NCI-H2171 (cell line): ENCODE results near the gene TMEM100.

Source experiments
- DNase-seq: peaks from one replicate; lab custom pipeline; 2025; lab: John Stamatoyannopoulos, UW

TMEM100 gene

GRCh38 chr17:55717898-55718735 is 4.5 kb downstream of the TMEM100 start:
- DNase-seq, result peak; percentile 10

DNA sequence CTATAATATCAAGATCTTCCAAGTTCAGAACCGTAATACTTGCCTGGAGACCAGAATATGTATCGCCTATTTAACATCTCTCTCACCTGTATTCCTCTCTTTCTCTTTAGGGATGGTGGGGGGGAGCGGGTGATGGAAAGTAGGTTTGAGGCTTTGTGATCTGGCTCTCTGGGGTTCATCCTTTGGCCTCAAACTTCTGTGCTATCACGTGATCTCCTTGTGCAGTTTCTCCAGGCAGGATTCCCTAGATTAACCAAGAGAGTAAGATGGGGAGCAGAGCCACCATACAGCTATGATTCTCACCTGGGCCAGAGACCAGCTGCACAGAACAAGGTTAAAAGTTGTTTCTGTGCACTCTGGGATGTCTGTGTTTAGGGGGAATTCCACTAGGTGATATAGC is 5.2 kb downstream of the TMEM100 start:
- no peak for DNase-seq

GRCh38 chr17:55710829-55711496 is 11.7 kb downstream of the TMEM100 start:
- no peak for DNase-seq

- DNase-seq, result no peak
These were observed 12.3 kb downstream of the TMEM100 start for GRCh38 chr17:55710410-55710809.

GRCh38 chr17:55709984-55710383 is 12.7 kb downstream of the TMEM100 start:
- DNase-seq, result no peak

DNA sequence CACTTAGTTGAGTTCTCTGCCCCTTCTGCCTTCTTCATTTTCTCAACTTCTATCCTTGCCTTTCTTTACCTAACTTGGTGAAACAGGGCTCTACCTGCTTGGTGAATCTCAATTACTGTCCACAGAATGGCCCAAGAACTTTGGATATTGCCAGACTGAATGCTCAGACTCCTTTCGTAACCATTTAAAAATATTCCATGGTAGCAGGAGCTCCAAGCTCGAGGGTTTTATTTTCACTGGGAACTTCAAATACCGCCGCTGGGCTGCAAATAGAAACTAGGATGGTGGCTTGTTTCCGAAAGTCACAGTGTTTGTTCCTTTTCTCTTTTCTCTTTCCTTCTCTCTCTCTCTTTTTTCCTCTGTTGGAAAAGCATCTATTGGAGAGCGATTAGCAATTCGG is 13.2 kb downstream of the TMEM100 start:
- DNase-seq, result no peak

DNA sequence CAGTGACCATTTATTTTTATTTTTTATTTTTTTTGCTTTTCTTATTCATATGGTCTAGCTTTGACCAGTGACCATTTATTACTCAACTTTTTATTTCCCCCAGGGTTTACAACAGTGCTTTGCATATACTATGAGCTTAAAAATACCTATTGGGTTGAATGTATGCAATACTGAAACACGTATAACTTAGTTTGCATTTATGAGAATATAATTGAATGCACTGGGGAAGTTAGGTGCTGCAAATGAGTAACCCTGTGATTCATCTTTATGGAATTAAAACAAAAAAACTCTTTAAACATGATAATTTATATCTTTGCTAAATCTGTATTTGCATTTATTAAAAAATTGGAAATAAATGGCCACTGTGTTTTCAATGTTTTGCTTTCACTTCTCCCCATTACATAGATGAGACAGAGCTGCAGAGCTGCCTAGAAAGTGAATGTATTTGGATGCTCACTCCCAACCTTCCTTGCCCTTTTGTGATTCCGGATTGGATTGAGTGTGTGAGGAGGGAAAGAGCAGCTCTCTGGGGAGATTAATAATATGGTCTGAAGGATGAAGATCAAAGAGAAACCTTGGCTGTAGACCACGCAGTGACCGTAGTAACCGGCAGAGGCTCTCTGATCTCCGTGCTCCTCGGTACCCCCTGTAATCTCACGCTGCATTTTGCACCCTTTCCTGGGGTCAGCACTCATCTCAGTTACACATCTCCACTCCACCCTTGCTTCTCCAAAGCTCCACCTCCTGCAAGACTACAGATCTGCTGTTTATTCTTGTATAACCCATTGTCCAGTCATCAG is 14.3 kb downstream of the TMEM100 start:
- DNase-seq, result no peak

DNA sequence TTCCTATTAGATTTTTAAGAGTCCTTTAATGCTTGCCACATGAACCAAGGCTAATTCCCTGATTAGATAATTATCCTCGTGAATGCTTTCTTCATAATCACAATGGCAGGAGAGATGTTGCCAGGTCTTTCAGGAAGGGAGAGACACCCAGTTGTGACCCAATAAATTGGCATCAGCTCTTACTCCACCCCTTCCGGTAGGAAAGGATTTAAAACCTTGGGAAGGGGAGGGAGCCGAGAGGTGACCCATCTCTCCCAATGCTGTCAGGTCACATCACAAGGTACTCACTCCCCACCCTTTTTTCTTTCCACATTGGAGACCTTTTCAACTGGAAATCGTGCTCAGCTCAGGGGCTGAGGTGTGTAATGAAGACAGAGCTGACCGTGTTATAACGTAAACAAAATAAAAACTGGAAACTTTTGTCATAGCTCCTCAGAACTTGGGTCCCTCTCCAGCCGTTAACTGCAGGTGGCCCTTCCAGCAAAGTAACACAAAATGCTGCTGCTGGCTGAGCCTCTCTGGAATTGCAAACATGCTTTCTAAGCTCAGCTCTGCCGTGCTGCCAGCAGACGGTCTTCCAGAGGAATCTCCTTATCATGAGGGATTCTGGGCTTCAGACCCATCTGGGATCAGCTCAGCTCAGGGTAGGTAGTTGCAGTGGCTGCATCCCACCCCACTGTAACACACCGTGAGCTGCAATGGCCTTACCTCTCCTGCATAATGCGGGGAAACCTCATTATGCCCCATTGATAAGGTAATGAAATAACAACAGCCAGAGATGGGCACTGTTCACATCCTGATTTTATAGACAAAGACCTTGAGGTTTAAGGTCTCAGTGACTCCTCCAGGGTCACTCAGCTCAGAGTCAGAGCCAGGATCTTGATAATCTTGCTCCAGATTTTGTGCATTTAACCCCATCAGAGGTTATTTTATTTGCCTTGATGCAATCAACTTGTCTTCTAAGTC is 15.6 kb downstream of the TMEM100 start:
- no peak for DNase-seq

DNA sequence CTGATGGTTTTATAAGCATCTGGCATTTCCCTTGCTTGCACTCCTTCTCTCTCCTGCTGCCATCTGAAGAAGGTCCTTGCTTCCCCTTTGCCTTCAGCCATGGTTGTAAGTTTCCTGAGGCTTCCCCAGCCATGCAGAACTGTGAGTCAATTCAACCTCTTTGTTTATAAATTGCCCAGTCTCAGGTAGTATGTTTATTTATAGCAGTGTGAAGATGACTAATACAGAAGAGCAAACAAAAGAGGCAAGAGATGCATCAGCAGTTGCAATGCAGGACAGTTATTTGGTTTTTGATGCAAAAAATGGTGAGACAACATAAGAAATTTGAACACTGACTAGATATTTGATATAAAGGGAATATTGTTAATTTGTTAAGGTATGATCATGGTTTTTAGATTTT is 16.8 kb downstream of the TMEM100 start:
- DNase-seq, result no peak

- DNase-seq, result no peak
These were observed 18.3 kb downstream of the TMEM100 start for GRCh38 chr17:55704401-55704800.

- DNase-seq, result no peak
These were observed 20.5 kb downstream of the TMEM100 start for GRCh38 chr17:55702150-55702549.

- DNase-seq, result no peak
These were observed 23.3 kb downstream of the TMEM100 start for GRCh38 chr17:55699181-55699860.

- no peak for DNase-seq
These were observed 28.3 kb downstream of the TMEM100 start for GRCh38 chr17:55694286-55694910.

GRCh38 chr17:55693254-55694216 is 29.1 kb downstream of the TMEM100 start:
- DNase-seq, result no peak

GRCh38 chr17:55692276-55692675 is 30.4 kb downstream of the TMEM100 start:
- no peak for DNase-seq

GRCh38 chr17:55691666-55692065 is 31.0 kb downstream of the TMEM100 start:
- DNase-seq, result no peak

DNA sequence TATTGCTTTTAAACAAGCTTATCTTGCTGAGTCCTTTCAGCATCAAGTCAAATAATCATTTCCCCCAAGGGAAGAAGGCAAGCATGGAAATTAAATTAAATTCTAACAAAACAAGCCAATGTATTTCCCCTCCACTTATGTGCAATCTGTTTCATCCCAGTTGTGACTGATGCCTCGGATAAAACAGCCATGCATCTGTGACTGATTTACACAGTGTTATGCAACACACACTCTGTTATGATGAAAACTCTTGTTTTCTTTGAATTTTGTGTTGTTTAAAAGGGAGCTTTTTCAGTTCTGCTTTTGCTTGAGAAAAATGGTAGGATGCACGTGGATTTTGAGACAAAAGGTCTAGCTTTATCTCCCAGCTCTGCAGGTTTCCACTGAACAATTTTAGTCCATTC is 32.6 kb downstream of the TMEM100 start:
- DNase-seq, result no peak

- DNase-seq, result no peak
These were observed 33.0 kb downstream of the TMEM100 start for GRCh38 chr17:55689672-55690071.

DNA sequence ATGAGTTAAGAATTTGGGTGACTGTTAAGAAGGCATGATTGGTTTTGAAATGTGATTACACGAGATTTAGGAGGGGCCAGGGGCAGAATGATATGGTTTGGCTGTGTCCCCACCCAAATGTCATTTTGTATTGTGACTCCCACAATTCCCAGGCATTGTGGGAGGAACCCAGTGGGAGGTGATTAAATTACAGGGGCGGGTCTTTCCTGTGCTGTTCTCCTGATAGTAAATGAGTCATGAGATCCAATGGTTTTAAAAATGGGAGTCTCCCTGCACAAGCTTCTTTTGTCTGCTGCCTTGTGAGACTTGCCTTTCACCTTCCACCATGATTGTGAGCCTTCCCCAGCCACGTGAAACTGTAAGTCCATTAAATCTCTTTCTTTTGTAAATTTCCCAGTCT is 34.6 kb downstream of the TMEM100 start:
- no peak for DNase-seq
